Neural cell (in vitro differentiated cells): ENCODE results near the gene MAPRE3. TPM values are rescaled to one million over a fixed set of nuclear protein-coding genes. Genes with fewer than 3 reads are reported as not detected.

Source experiments
- H2AFZ ChIP-seq: fragments of 200-600, 300-800 bp; sonication (generic), shearing (Covaris generic); 2 replicates; pipeline ENCODE4 v1.6.0; 2014; ENCODE audit warnings: low read depth, mild to moderate bottlenecking, antibody characterized with exemption, low read length, moderate library complexity
- H3F3A ChIP-seq: fragments of 200-600 bp; shearing (Covaris generic); 2 replicates; pipeline ENCODE4 v1.6.1; 2016; ENCODE audit warnings: mild to moderate bottlenecking, moderate library complexity, mixed read lengths, antibody characterized with exemption, low read length; ENCODE audit not compliant: insufficient read depth, poor library complexity, severe bottlenecking
- H3K27ac ChIP-seq: fragments of 200-600, 300-800 bp; sonication (generic), shearing (Covaris generic); 2 replicates; pipeline ENCODE4 v1.5.1; 2014; ENCODE audit warnings: mild to moderate bottlenecking, low read length, moderate library complexity
- H3K27me3 ChIP-seq: fragments of 300-800, 200-600 bp; sonication (generic), shearing (Covaris generic); 2 replicates; pipeline ENCODE4 v1.6.0; 2014; ENCODE audit warnings: mild to moderate bottlenecking, low read depth, low read length, moderate library complexity; ENCODE audit not compliant: insufficient read depth
- H3K36me3 ChIP-seq: fragments of 300-800, 200-600 bp; sonication (generic), shearing (Covaris generic); 2 replicates; pipeline ENCODE4 v1.5.1; 2014; ENCODE audit warnings: mild to moderate bottlenecking, antibody characterized with exemption, low read length, moderate library complexity; ENCODE audit not compliant: insufficient read depth
- H3K4me2 ChIP-seq: fragments of 300-800, 200-600 bp; sonication (generic), shearing (Covaris generic); 2 replicates; pipeline ENCODE4 v1.6.0; 2014; ENCODE audit warnings: mild to moderate bottlenecking, low read length
- H3K4me3 ChIP-seq: fragments of 300-800, 200-600 bp; sonication (generic), shearing (Covaris generic); 2 replicates; pipeline ENCODE4 v1.5.1; 2014; ENCODE audit warnings: mild to moderate bottlenecking, low read length, moderate library complexity
- H3K79me2 ChIP-seq: fragments of 200-600 bp; shearing (Covaris generic); replicated peaks from 2 replicates; pipeline ENCODE4 v1.6.0; 2014; ENCODE audit warnings: mild to moderate bottlenecking, low read length, moderate library complexity; ENCODE audit not compliant: insufficient read depth
- H3K9ac ChIP-seq: fragments of 300-800, 200-600 bp; sonication (generic), shearing (Covaris generic); 2 replicates; pipeline ENCODE4 v1.6.1; 2016; ENCODE audit warnings: mild to moderate bottlenecking, low read length, mixed read lengths
- H3K9me2 ChIP-seq: fragments of 200-600 bp; shearing (Covaris generic); 2 replicates; pipeline ENCODE4 v1.6.1; 2016; ENCODE audit warnings: mild to moderate bottlenecking, low read length, mixed read lengths; ENCODE audit not compliant: insufficient read depth
- H3K9me3 ChIP-seq: fragments of 200-600, 300-800 bp; sonication (generic), shearing (Covaris generic); 2 replicates; pipeline ENCODE4 v1.6.1; 2016; ENCODE audit warnings: mild to moderate bottlenecking, mixed run types, low read length, moderate library complexity, mixed read lengths
- H4K20me1 ChIP-seq: fragments of 200-600 bp; shearing (Covaris generic); 2 replicates; pipeline ENCODE4 v1.6.1; 2016; ENCODE audit warnings: mild to moderate bottlenecking, mixed run types; ENCODE audit not compliant: insufficient read depth
- CTCF ChIP-seq: fragments of 450-650 bp; IDR thresholded peaks from 2 replicates; pipeline ENCODE4 v1.5.1; 2014; ENCODE audit warnings: antibody characterized with exemption, mild to moderate bottlenecking, moderate library complexity; ENCODE audit not compliant: poor library complexity, severe bottlenecking
- EP300 ChIP-seq: fragments of 450-650 bp; conservative IDR thresholded peaks from 2 replicates; pipeline ENCODE4 v1.6.1; 2014; ENCODE audit warnings: antibody characterized with exemption, mild to moderate bottlenecking, moderate library complexity; ENCODE audit not compliant: poor library complexity, severe bottlenecking
- EZH2 ChIP-seq: fragments of 200-600, 300-800 bp; shearing (Covaris generic), sonication (generic); IDR thresholded peaks from 2 replicates; pipeline ENCODE4 v1.6.1; 2014; ENCODE audit warnings: antibody characterized with exemption, low read length, borderline replicate concordance, mild to moderate bottlenecking; ENCODE audit not compliant: insufficient read depth, poor library complexity, severe bottlenecking
- MXI1 ChIP-seq: fragments of 450-650 bp; conservative IDR thresholded peaks from 2 replicates; pipeline ENCODE4 v1.6.1; 2014; ENCODE audit warnings: antibody characterized with exemption, mild to moderate bottlenecking; ENCODE audit not compliant: poor library complexity, severe bottlenecking
- POLR2AphosphoS5 ChIP-seq: IDR thresholded peaks from 2 replicates; pipeline ENCODE4 v1.6.1; 2012
- RAD21 ChIP-seq: fragments of 450-650 bp; conservative IDR thresholded peaks from 2 replicates; pipeline ENCODE4 v1.6.1; 2014; ENCODE audit warnings: antibody characterized with exemption, mild to moderate bottlenecking, moderate library complexity
- REST ChIP-seq: IDR thresholded peaks from 2 replicates; pipeline ENCODE4 v1.6.1; 2012; ENCODE audit warnings: borderline replicate concordance
- SMC3 ChIP-seq: fragments of 450-650 bp; conservative IDR thresholded peaks from 2 replicates; pipeline ENCODE4 v1.6.1; 2014; ENCODE audit warnings: antibody characterized with exemption, mild to moderate bottlenecking, moderate library complexity; ENCODE audit not compliant: poor library complexity
- TAF1 ChIP-seq: IDR thresholded peaks from 2 replicates; pipeline ENCODE4 v1.6.1; 2012; ENCODE audit warnings: low read depth
- polyA plus RNA-seq: library from polyadenylated mRNA; depleted of rRNA; stranded (reverse); fragments of >200 nt; gene quantifications from 2 replicates; pipeline ENCODE4 v1.2.3, GENCODE V29; 2014

MAPRE3 gene
- polyA plus RNA-seq, 1 donor from 2014 or later = 69.2 TPM

GRCh38 chr2:26991717-26992116, 21.3 kb downstream of the MAPRE3 start:
- H3K27ac ChIP-seq = no peak overlapping the region
- H3K4me3 ChIP-seq = no peak overlapping the region
- H2AFZ ChIP-seq = no peak overlapping the region
- H3K9me3 ChIP-seq = no peaks in the 10 kb centered on the region
- H3K4me2 ChIP-seq = no peak overlapping the region
- H3K36me3 ChIP-seq = peaks cover 6% of the 10 kb centered on the region
- H3K27me3 ChIP-seq = no peaks in the 10 kb centered on the region
- H3K9ac ChIP-seq = no peak overlapping the region
- no peaks in the 10 kb centered on the region for H4K20me1 ChIP-seq
- TF ChIP-seq TAF1 = no peak
- TF ChIP-seq RAD21 = no peak
- no peak for TF ChIP-seq EP300
- TF ChIP-seq POLR2AphosphoS5 = no peak
- TF ChIP-seq EZH2 = no peak
- TF ChIP-seq MXI1 = no peak
- no peak for TF ChIP-seq SMC3
- no peak for TF ChIP-seq REST
- no peak for TF ChIP-seq CTCF
- no peaks in the 10 kb centered on the region for H3K9me2 ChIP-seq
- no peaks in the 10 kb centered on the region for H3F3A ChIP-seq
- no peaks in the 10 kb centered on the region for H3K79me2 ChIP-seq

GRCh38 chr2:26993768-26994167, 23.3 kb downstream of the MAPRE3 start:
- Histone ChIP-seq H3K4me2 (no peak overlapping the region), H3K9ac (no peak overlapping the region), H3K4me3 (no peak overlapping the region), H3K9me3 (no peaks in the 10 kb centered on the region), H3K9me2 (no peaks in the 10 kb centered on the region), H3K79me2 (peaks cover 3% of the 10 kb centered on the region), H3F3A (no peaks in the 10 kb centered on the region), H2AFZ (no peak overlapping the region), H4K20me1 (no peaks in the 10 kb centered on the region), H3K27ac (no peak overlapping the region), H3K27me3 (no peaks in the 10 kb centered on the region), H3K36me3 (peaks cover 6% of the 10 kb centered on the region)
- no peak for TF ChIP-seq CTCF
- TF ChIP-seq EP300 = no peak
- no peak for TF ChIP-seq RAD21
- TF ChIP-seq MXI1 = no peak
- TF ChIP-seq REST = no peak
